ENCODE measurements around the gene TOMM6.
"Not testable (repeated sequence)": the region's sequence is repeated elsewhere in the genome, so short reads cannot be mapped to it uniquely, and the experiment has no call there.

Gene TOMM6

DNA sequence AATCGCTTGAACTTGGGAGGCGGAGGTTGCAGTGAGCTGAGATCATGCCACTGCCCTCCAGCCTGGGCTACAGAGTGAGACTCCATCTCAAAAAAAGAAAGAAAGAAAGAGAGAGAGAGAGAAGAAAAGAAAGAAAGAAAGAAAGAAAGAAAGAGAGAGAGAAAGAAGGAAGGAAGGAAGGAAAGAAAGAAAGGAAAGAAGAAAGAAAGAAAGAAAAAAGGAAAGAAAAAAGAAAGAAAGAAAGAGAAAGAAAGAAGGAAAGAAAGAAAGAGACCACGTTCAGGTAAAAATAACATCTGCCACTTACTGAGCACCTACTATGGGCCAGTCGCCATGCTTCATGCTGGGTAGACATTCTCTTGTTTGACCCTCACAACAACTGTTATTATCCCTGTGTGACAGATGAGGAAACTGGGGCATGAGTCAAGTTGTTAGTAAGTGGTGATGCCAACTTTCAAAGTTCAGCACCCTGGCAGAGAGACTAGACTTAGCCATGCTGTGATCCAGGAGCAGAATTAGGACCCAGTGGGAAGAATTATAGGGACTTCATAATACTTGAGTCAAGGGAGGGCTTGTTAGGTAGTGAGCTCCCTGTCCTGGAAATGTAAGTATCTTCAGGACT, 21.3 kb upstream of the TOMM6 start:
- DNase-seq: not testable (repeated sequence)

GRCh38 chr6:41767112-41767833, 20.2 kb upstream of the TOMM6 start:
- no peak for DNase-seq

DNA sequence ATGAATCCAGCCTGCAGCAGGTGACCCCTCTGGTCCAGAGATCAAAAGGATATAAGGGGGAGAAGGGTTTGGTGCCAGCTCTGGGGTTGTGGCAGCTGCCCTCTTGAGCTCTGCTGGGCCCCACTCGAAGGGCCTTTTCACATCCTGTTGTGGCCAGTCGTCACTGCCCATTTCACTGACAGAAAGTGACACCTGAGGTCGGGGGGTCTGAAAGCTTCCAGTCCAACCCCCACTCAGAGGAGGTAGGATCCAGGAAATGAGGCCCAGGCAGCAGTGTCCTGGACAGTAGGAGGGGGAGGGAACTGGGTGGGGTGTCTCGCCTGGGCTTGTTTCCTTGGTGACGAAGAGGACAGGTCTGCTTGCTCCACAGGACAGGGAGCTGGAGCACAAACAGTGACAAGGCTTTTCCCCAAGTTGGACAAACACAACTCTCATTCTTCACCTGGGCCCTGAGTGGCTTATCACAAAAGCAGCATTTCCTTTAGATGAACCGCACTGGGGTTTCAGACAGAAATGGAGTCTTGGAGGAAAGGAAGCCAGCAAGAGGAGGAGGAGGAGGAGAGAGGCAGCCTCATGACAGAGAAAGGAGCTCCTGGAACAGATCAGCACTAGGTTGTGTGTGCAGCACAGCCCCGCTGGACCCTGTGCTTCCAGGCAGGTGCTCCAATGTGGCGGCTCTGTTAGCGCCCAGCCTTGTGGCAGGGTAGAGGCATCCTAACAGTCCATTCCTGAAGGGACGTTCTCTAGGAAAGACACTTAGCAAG, 18.8 kb upstream of the TOMM6 start:
- no peak for DNase-seq

- no peak for DNase-seq
Observed at GRCh38 chr6:41769376-41769775, 18.1 kb upstream of the TOMM6 start.

- no peak for DNase-seq
Observed at GRCh38 chr6:41770381-41771057, 17.0 kb upstream of the TOMM6 start.

DNA sequence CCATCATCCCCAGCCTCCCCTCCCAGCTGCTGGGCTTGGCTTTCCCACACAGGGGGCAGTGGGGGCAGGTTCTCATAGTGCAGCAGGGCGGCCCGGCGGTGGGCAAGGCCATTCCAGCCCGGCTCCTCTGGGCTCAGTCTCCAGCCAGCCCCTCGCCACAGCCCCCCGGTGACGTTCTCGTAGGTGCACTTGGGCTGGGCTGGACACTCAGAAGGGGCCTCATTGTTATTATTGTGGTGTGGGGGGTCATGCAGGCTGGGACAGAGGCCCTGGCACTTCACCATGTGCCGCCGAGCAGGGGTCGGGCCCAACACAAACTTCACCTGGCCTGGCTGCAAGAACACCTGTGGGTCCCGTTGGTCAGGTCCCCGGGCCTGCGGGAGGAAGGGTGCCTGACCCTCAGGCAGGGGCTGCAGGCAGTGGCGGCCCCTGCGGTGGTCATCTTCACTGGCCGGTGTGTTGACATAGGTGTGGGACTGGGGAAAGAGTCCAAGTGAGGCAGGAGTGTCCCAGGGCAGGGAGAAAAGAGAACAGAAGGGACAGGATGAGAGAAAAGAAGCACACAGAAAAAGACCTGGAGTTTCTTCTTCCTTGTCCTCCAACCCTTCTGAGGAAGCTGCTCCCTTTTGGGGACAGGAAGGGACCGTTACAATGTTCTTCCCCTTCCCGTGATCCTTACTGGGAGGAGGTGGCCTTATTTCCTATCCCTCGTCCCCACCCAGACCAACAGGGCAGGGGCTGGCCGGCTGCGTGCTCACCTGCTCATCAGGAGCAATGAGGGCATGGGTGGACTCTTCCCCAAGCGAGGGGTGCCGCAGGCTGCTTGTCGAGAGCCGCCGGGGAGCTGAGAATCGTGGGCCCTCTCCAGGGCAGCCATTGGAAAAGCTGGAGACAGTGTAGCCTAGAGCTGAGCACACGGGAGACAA, 16.2 kb upstream of the TOMM6 start:
- DNase-seq: no peak

- DNase-seq: no peak
Observed at GRCh38 chr6:41774841-41775240, 12.7 kb upstream of the TOMM6 start.

DNA sequence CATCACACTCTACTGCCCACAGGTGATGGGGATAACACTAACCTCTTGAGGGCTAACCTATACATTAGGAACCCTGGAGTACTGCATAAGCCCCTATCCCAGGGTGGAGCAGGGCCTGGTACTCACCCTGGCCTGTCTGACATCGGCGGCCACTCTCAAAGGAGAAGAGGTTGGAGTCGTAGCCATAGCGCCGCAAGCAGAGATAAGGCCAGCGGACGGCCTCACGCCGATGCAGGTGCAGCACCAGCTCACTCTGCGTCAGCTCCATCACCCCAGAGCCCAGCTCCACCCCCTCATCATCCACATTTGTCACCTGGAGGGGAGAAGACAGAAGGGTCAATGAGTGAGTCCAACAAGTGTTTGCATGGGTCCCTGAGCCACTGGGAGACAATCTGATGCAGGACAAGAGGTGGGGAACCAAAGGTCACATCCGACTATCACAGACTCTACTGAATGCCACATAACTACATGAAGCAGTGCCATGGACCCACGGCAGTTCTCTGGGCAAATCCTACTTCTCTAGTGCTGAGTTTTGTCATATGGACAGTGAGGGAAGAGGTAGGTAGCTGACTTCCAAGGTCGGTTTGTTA, 12.1 kb upstream of the TOMM6 start:
- no peak for DNase-seq

DNA sequence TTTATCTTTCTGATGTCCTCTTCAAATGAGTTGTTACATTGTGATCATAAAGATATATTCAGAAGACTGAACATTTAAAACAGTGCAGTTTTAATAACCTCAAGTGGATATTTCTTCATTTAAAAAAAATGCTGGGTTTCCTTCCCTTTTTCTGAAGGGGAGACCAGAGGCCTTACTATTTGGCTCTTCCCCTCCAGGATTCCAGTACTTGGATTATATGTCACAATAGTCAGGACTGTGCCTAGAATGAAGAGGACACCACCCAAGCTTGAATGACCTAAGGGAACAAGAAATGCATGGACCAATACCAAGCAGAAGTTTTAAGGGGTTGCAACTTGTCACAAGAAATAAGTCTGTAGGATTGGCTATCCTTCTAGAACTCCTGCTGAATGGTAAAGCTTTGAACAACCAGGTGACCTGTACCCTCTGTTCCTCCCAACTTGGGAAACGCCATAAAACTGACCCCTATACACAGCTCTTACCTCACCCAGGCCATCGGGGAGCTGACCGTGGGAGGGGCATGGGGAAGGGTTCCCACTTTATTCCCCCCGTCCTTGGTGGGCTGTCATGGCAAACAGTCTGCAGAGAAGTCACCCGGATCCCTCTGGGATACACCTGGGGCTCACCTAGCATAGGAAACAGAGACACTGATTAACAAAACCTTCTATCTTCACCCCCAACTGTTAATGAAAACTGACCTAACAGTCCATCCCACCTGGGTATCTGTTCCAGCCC, 9.8 kb upstream of the TOMM6 start:
- no peak for DNase-seq

DNA sequence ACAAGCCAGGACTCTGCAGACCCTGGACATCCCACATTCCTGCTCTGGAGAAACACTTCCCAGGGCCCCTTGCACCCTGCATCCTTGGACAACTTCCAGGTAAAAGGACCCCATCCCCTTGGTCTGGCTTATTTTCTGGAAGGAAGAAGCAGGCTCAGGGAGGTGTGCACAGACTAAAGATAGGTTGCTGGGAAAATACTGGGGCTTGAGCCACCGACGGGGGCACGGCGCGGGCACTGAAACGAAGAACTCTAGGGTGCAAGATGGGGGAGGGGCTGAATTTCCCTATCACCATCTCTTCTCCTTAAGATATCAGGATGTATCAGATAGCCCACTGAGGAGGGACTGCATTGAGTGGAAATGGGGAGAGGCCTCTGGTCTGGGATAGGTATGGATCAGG, 8.6 kb upstream of the TOMM6 start:
- DNase-seq: no peak

DNA sequence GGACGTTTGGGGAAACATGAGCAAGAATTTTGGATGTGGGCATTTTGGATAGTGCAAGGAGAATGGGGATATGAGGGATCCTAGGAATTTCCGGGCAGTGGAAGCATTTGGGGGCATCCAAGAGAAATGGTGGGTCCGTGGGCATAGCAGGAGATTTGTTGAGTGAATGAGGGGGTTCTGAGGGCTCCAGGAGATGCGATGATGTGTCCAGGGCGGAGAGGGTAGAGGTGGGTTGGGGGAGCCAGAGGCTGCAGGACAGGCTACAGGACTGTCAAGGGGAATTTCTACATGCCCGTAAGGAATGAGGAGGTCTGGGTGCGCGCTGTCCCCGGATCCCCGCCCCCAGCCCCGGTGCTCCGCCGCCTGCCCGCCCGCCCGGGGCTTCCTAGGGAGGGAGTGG, 8.2 kb upstream of the TOMM6 start:
- no peak for DNase-seq

DNA sequence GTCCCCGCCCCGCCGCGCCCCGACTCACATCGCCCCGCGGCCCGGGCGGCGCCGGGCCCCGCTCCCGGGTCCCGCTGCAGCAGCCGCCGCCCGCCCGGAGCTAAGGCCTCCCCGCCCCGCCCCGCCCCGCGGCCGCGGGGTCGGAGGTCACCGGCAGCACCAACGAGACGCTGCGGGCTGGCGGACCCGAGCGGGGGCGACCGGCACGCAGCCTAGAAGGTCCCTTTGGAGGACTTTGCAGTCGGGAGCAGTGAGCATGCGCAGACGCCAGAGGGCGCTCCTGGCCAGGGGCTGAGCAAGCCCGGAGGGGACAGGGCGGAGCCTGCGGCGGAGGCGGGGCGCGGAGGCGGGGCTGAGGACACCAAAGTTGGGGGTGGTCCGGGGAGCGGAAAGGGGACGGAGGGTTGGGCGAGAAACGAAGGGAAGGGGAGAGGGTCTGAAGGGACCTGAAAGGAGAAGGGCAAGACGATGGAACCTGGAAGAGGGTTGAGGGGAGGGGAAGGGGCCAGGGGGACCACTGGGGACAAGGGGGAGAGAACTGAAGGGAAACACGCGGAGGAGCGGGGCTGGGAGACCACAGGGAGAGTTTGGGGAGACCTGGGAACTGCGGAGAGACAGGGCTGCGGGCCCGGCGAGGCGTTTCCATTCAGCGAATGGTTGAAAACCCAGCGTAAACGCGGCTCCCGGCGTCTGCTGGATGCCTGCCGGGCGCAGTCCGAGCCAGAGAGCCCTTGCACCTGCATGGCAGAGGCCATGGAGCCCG, 7.5 kb upstream of the TOMM6 start, which contains the start of gene FRS3:
FRS3 (minus strand) TSS at position 113 of the 763 bp plus-strand sequence. CDS start 2,913 bp downstream, outside the sequence.
- DNase-seq: peak; percentile 98 to 99

- DNase-seq: peak in 1 of 2 donors; percentile 8
Observed at GRCh38 chr6:41780551-41781365, 6.7 kb upstream of the TOMM6 start, which contains the start of gene PRICKLE4. Gene PRICKLE4 (plus strand): TSS chr6:41780782. CDS start chr6:41783474, 2,692 bp downstream.

GRCh38 chr6:41781366-41781730, 6.1 kb upstream of the TOMM6 start:
- no peak for DNase-seq

GRCh38 chr6:41783106-41783780, 4.3 kb upstream of the TOMM6 start:
- DNase-seq: no peak

- DNase-seq: no peak
Observed at GRCh38 chr6:41784581-41785171, 2.8 kb upstream of the TOMM6 start.

GRCh38 chr6:41785254-41785653, 2.2 kb upstream of the TOMM6 start:
- no peak for DNase-seq

All from activated CD4-positive, alpha-beta T cell treated with anti-CD3 and anti-CD28 coated beads for 4 hours (primary cell).